ENCODE measurements around the gene C1GALT1.

The C1GALT1 gene

DNA sequence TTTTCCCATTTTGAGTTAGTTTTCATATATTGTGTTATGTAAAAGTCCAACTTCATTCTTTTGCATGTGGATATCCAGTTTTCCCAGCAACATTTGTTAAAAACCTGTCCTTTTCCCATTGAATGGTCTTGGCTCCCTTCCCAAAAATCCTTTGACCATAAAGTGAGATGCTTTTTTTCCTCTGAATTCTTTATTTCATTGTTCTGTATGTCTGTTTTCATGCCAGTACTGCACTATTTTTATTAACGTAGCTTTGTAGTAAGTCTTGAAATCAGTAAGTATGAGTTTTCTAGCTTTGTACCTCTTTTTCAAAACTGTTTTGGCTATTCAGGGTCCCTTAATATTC is 20.0 kb downstream of the C1GALT1 start:
- no peak for DNase-seq (ENCODE audit: low read depth in 2 of 2)
- no peak overlapping the region for H3K4me3 ChIP-seq (replicated peaks in 1 of 2; ENCODE audit: low read depth in 2 of 2, low read length in 2 of 2)
- TF ChIP-seq CTCF (IDR thresholded peaks at IDR 0.05; ENCODE audit: low read depth, low read length) = no peak

- no peak for DNase-seq (ENCODE audit: low read depth in 2 of 2)
- no peak for TF ChIP-seq CTCF (IDR thresholded peaks at IDR 0.05; ENCODE audit: low read depth, low read length)
- no peak overlapping the region for H3K4me3 ChIP-seq (replicated peaks in 1 of 2; ENCODE audit: low read depth in 2 of 2, low read length in 2 of 2)
Measured at GRCh38 chr7:7203813-7204575, 21.6 kb downstream of the C1GALT1 start.

DNA sequence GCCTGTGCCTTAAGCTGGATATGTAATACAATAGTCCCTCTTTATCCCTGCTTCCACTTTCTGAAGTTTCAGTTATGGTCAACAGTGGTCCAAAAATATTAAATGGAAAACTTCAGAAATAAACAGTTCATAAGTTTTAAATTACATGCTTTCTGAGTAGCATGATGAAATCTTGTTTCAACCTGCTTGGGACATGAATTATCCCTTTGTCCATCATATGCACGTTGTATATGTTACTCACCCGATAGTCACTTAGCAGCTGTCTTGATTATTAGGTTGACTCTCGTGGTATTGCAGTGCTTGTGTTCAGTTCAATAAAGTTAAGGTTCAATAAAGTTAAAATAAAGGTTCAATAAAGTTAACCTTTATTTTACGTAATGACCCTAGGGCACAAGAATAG is 25.5 kb downstream of the C1GALT1 start:
- H3K4me3 ChIP-seq (replicated peaks in 1 of 2; ENCODE audit: low read depth in 2 of 2, low read length in 2 of 2) = no peak overlapping the region
- no peak for TF ChIP-seq CTCF (IDR thresholded peaks at IDR 0.05; ENCODE audit: low read depth, low read length)
- peak in 1 of 2 donors; percentile 33 for DNase-seq (ENCODE audit: low read depth in 2 of 2)

DNA sequence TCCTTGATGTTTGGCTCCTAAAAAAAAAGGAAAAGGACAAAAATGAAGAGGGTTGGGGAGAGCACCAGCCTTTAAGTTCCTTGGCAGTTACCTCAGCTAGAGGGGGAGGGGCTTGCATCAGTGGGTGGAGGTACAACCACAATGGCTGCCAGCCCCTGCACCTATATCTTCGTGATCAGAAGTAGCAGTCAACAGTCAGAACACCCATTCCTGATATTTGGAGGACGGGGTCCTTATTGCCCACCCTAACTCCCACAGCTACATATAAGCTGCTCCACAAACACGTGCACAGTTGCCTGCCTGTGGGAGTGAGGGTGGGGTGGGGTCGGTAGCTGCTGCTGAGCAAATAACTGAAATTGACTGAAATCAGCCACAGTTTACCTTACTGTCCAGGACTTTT is 26.2 kb downstream of the C1GALT1 start:
- no peak overlapping the region for H3K4me3 ChIP-seq (replicated peaks in 1 of 2; ENCODE audit: low read depth in 2 of 2, low read length in 2 of 2)
- TF ChIP-seq CTCF (IDR thresholded peaks at IDR 0.05; ENCODE audit: low read depth, low read length) = no peak
- no peak for DNase-seq (ENCODE audit: low read depth in 2 of 2)

- H3K4me3 ChIP-seq (replicated peaks in 1 of 2; ENCODE audit: low read depth in 2 of 2, low read length in 2 of 2) = no peak overlapping the region
- TF ChIP-seq CTCF (IDR thresholded peaks at IDR 0.05; ENCODE audit: low read depth, low read length) = no peak
- DNase-seq (ENCODE audit: low read depth in 2 of 2) = no peak
Measured at GRCh38 chr7:7209412-7210050, 27.2 kb downstream of the C1GALT1 start.

DNA sequence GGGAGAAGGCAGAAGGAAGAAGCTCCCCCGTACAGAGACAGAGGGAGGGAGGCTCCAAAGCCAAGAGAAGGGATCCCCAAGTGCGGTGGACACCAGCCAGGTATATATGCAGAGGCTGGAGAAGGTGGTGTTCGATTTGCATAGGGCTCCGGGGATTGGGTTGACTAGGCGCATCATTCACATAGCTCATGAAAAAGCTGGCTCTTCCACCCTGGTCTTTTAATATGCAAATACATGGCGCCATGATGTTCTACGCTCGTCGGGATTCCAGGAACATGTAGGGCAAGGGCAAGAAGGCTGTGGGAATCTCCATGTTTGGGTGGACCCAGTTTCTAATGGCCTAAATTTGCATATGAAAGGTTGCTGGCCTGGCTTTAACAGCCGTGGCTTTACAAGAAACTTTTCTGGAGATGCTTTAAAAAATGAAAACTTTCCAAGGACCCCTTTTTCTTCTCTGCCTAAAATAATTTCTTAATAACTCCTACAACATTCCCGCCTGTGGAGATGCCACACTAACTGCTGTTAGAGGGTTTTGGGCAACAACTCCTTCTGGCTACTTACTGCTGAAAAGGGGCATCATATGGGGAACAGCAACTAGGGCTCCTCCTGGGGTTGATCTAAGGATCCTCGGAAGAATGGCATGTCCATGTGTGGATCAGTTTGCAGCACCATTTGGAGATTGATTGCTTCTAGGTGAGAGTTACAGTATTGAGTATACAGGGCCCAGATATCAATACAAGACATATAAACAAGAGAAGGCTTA is 28.3 kb downstream of the C1GALT1 start:
- no peak for TF ChIP-seq CTCF (IDR thresholded peaks at IDR 0.05; ENCODE audit: low read depth, low read length)

More for the DNA sequence above, 28.3 kb downstream of the C1GALT1 start:
- H3K4me3 ChIP-seq (replicated peaks in 1 of 2; ENCODE audit: low read depth in 2 of 2, low read length in 2 of 2) = no peak overlapping the region
- DNase-seq (ENCODE audit: low read depth in 2 of 2) = no peak
